ENCODE data around the gene CACNG5.

The CACNG5 gene

DNA sequence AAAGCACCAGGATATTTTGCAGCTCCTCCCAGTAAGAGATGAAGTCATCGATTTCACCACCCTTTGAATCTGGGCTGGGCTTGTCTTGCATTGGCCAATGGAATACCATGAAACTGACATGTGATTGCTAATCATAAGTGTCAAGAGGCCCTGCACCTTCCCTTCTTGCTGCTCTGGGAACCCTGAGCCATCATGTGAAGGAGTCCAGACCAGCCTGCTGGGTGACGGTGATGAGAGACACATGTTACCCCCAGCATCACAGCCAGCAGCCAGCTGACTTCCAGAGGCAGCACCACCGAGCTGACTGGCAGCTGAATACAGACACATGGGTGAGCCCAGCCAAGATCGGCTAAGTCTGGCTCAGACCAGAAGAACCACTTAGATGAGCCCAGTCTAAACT is 86.0 kb downstream of the CACNG5 start:
- H3K4me3 ChIP-seq (ENCODE audit: low read depth, low read length) = no peak overlapping the region
- TF ChIP-seq, protein P1, sequence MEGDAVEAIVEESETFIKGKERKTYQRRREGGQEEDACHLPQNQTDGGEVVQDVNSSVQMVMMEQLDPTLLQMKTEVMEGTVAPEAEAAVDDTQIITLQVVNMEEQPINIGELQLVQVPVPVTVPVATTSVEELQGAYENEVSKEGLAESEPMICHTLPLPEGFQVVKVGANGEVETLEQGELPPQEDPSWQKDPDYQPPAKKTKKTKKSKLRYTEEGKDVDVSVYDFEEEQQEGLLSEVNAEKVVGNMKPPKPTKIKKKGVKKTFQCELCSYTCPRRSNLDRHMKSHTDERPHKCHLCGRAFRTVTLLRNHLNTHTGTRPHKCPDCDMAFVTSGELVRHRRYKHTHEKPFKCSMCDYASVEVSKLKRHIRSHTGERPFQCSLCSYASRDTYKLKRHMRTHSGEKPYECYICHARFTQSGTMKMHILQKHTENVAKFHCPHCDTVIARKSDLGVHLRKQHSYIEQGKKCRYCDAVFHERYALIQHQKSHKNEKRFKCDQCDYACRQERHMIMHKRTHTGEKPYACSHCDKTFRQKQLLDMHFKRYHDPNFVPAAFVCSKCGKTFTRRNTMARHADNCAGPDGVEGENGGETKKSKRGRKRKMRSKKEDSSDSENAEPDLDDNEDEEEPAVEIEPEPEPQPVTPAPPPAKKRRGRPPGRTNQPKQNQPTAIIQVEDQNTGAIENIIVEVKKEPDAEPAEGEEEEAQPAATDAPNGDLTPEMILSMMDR (IDR thresholded peaks at IDR 0.05; ENCODE audit: insufficient read depth, low read depth, low read length, missing control alignments) = no peak
- DNase-seq (ENCODE audit: low read depth) = no peak

- TF ChIP-seq, protein P1 (IDR thresholded peaks at IDR 0.05; ENCODE audit: insufficient read depth, low read depth, low read length, missing control alignments) = no peak
- H3K4me3 ChIP-seq (ENCODE audit: low read depth, low read length) = no peak overlapping the region
- DNase-seq (ENCODE audit: low read depth) = no peak
These were observed 89.0 kb downstream of the CACNG5 start for GRCh38 chr17:66923886-66924285.

GRCh38 chr17:66925811-66926500 is 91.0 kb downstream of the CACNG5 start:
- H3K4me3 ChIP-seq (ENCODE audit: low read depth, low read length) = no peak overlapping the region
- TF ChIP-seq, protein P1 (IDR thresholded peaks at IDR 0.05; ENCODE audit: insufficient read depth, low read depth, low read length, missing control alignments) = no peak
- DNase-seq (ENCODE audit: low read depth) = no peak

DNA sequence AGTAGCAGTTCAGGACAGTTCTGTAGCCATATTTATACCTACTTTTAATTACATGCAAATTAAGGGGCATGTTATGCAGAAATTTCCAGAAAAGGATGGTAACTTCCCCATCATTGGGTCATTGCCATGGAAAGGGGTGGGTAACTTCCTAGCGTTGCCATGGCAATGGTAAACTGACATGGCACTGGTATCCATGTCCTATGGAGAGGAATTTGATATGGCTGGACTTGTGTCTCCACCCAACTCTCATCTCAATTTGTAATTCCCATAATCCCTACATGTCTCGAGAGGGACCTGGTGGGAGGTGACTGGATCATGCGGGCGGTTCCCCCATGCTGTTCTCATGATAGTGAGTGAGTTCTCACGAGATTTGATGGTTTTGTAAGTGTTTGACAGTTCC is 94.0 kb downstream of the CACNG5 start:
- no peak overlapping the region for H3K4me3 ChIP-seq (ENCODE audit: low read depth, low read length)
- TF ChIP-seq, protein P1 (IDR thresholded peaks at IDR 0.05; ENCODE audit: insufficient read depth, low read depth, low read length, missing control alignments) = no peak
- DNase-seq (ENCODE audit: low read depth) = no peak

DNA sequence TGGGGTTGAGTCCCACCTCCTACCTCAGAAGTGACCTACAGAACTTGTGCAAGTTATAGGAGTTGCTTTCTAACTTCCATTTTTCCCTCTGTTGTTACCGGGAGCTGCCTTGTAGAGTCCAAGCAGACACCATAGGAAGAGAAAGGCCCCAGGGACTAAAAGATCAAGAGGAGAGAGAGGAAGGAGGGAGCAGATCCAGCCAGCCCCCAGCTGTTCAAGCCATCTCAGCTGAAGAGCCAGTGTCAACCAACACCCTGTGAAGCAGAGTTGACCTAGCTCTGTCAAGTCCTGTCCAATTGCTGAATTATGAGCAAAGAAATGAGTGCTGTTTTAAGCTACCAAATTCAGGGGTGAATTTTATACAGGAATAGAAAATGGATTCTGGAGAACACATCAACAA is 94.7 kb downstream of the CACNG5 start:
- H3K4me3 ChIP-seq (ENCODE audit: low read depth, low read length) = no peak overlapping the region
- TF ChIP-seq, protein P1 (IDR thresholded peaks at IDR 0.05; ENCODE audit: insufficient read depth, low read depth, low read length, missing control alignments) = no peak
- DNase-seq (ENCODE audit: low read depth) = no peak

GRCh38 chr17:66930933-66931332 is 96.0 kb downstream of the CACNG5 start:
- TF ChIP-seq, protein P1 (IDR thresholded peaks at IDR 0.05; ENCODE audit: insufficient read depth, low read depth, low read length, missing control alignments) = no peak
- no peak overlapping the region for H3K4me3 ChIP-seq (ENCODE audit: low read depth, low read length)
- DNase-seq (ENCODE audit: low read depth) = no peak

DNA sequence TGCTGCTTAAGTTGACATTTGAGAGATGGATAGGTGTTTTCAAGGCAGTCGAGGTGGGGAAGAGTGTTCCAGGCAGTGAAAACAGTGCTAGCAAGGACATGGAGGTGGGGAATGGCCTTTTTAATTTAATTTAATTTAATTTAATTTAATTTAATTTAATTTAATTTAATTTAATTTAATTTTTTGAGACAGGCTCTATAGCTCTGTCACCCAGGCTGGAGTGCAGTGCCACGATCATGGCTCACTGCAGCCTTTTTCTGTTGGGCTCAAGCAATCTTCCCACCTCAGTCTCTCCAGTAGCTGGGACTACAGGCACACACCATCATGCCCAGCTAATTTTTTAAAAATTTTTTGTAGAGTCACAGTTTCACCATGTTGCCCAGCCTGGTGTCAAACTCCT is 97.4 kb downstream of the CACNG5 start:
- TF ChIP-seq, protein P1 (IDR thresholded peaks at IDR 0.05; ENCODE audit: insufficient read depth, low read depth, low read length, missing control alignments) = no peak
- DNase-seq (ENCODE audit: low read depth) = no peak
- no peak overlapping the region for H3K4me3 ChIP-seq (ENCODE audit: low read depth, low read length)
